CD4-positive, alpha-beta memory T cell (primary cell): ENCODE data around the gene NUDT6. TPM values are rescaled to one million over a fixed set of nuclear protein-coding genes. Genes with fewer than 3 reads are reported as not detected.
"Not testable (repeated sequence)": the region's sequence is repeated elsewhere in the genome, so short reads cannot be mapped to it uniquely, and the experiment has no call there.

ENCODE experiments used
- CTCF ChIA-PET: fragments of 350-600 bp; sonication (Branson Sonifier 250); formaldehyde crosslinking; loops from one replicate; lab custom pipeline; 2021; ENCODE audit warnings: inconsistent platforms; ENCODE audit not compliant: partially characterized antibody; lab: Charles Lee
- POLR2A ChIA-PET: fragments of 350-600 bp; sonication (Branson Sonifier 250); formaldehyde crosslinking; loops from one replicate; lab custom pipeline; 2021; ENCODE audit not compliant: partially characterized antibody; lab: Charles Lee
- DNase-seq, 5 donors: peaks; one replicate each; pipeline versions ENCODE4 v3.0.0 to v3.0.0-alpha.2; 2020 to 2022; ENCODE audit warnings: mixed read lengths in 1 of 5
- H3K27ac ChIP-seq: one replicate; pipeline ENCODE4 v1.7.0; 2013; ENCODE audit warnings: low read depth, low read length
- H3K27me3 ChIP-seq: 2 replicates; pipeline ENCODE4 v1.7.0; 2013; ENCODE audit warnings: mild to moderate bottlenecking, low read length, moderate library complexity; ENCODE audit not compliant: insufficient read depth
- H3K36me3 ChIP-seq: 2 replicates; pipeline ENCODE4 v1.7.0; 2013; ENCODE audit warnings: mild to moderate bottlenecking, low read length, moderate library complexity; ENCODE audit not compliant: insufficient read depth
- H3K4me1 ChIP-seq: 2 replicates; pipeline ENCODE4 v1.7.0; 2013; ENCODE audit warnings: mild to moderate bottlenecking, low read length, moderate library complexity; ENCODE audit not compliant: insufficient read depth
- H3K4me3 ChIP-seq, 2 donors: one replicate each; pipeline ENCODE4 v1.7.0; 2013; ENCODE audit warnings: low read length in 2 of 2, mild to moderate bottlenecking in 1 of 2
- H3K9me3 ChIP-seq, 2 donors: one replicate each; pipeline ENCODE4 v1.7.0; 2013; ENCODE audit warnings: low read length in 2 of 2, control low read depth in 1 of 2; ENCODE audit not compliant: control insufficient read depth in 1 of 2
- H3K27ac Mint-ChIP-seq, 7 donors: one replicate each; pipeline ENCODE4 v1.8.0; 2020 to 2021; ENCODE audit warnings: mixed read lengths in 7 of 7, mild to moderate bottlenecking in 6 of 7, inconsistent platforms in 3 of 7, moderate library complexity in 3 of 7
- H3K27me3 Mint-ChIP-seq, 2 donors: one replicate each; pipeline ENCODE4 v1.8.0; 2020 to 2021; ENCODE audit warnings: mixed read lengths in 2 of 2
- H3K36me3 Mint-ChIP-seq, 2 donors: one replicate each; pipeline ENCODE4 v1.8.0; 2020 to 2021; ENCODE audit warnings: mixed read lengths in 2 of 2, inconsistent platforms in 1 of 2, mild to moderate bottlenecking in 1 of 2
- H3K4me1 Mint-ChIP-seq, 4 donors: one replicate each; pipeline ENCODE4 v1.8.0; 2020 to 2021; ENCODE audit warnings: mixed read lengths in 4 of 4, mild to moderate bottlenecking in 1 of 4
- H3K4me3 Mint-ChIP-seq, 8 donors: one replicate each; pipeline ENCODE4 v1.8.0; 2020 to 2021; ENCODE audit warnings: mixed read lengths in 8 of 8, mild to moderate bottlenecking in 7 of 8, moderate library complexity in 6 of 8, inconsistent platforms in 3 of 8
- H3K9me3 Mint-ChIP-seq, 8 donors: one replicate each; pipeline ENCODE4 v1.8.0; 2020 to 2021; ENCODE audit warnings: mixed read lengths in 8 of 8, mild to moderate bottlenecking in 5 of 8, inconsistent platforms in 3 of 8, moderate library complexity in 1 of 8
- intact Hi-C: fragments of 100-400 bp; cut with micrococcal nuclease; formaldehyde crosslinking; loops from one replicate; pipeline ENCODE4 v1.15.1; 2023
- polyA plus RNA-seq, 2 donors: library from polyadenylated mRNA; unstranded; fragments of 300-500 nt; fragmentation: Illumina TruSeq; gene quantifications; one replicate each; pipeline ENCODE4 v1.2.3, GENCODE V29; 2021
- total RNA-seq, 2 experiments: library from RNA; stranded (reverse); gene quantifications; one replicate each; pipeline ENCODE4 v1.2.3, GENCODE V29; 2021

The NUDT6 gene
- total and polyA plus RNA-seq, 4 experiments from 2014 or later: 2.8 to 4.3 (median 3.6) TPM

DNA sequence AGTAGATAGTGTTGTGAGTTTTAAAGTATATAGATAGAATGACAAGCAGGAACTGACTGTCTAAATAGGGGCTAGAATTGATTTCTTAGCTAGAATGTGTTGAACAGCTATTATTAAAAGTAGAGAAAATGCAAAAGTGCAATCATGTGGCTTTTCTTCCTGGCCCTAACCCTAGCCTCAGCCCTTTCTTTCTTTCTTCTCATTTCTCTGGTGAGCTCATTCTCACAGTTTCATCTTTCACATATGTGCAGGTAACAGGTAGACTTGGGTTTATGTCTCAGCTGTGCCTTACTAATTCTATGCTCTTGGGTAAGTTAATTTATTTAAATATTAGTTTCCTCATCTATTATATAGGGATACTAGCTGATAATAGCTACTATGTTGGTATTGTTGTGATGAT, 70.8 kb downstream of the NUDT6 start:
- POLR2A ChIA-PET: no interaction called here
- no peak overlapping the region for H3K4me3 Mint-ChIP-seq

GRCh38 chr4:122849789-122850188, 72.6 kb downstream of the NUDT6 start:
- H3K27me3 ChIP-seq, H3K4me3 Mint-ChIP-seq, H3K4me1 ChIP-seq, intact Hi-C loops, H3K4me1 Mint-ChIP-seq, H3K27ac ChIP-seq, DNase-seq, H3K9me3 Mint-ChIP-seq, H3K4me3 ChIP-seq, H3K27ac Mint-ChIP-seq, H3K36me3 Mint-ChIP-seq, H3K9me3 ChIP-seq, H3K27me3 Mint-ChIP-seq, H3K36me3 ChIP-seq, POLR2A ChIA-PET, CTCF ChIA-PET: not testable (repeated sequence)

More for the DNA sequence above, 70.8 kb downstream of the NUDT6 start:
- H3K4me1 ChIP-seq: no peaks in the 10 kb centered on the region
- Mint-ChIP-seq H3K27me3 (peaks cover 0 to 7% of the 10 kb centered on the region in 2 donors), H3K4me1 (peaks cover 0 to 2% (median under 1%) of the 10 kb centered on the region in 4 donors), H3K36me3 (no peaks in the 10 kb centered on the region), H3K27ac (no peak overlapping the region), H3K9me3 (no peaks in the 10 kb centered on the region)
- H3K9me3 ChIP-seq: no peaks in the 10 kb centered on the region
- intact Hi-C loops: no loop called here
- H3K27ac ChIP-seq: no peak overlapping the region
- CTCF ChIA-PET: interaction anchor here (1.0 kb wide), 1 partner anchor 9 kb away, joined by 6 read pairs; no protein-coding TSS in a partner anchor
- H3K27me3 ChIP-seq: no peaks in the 10 kb centered on the region
- no peaks in the 10 kb centered on the region for H3K36me3 ChIP-seq
- no peak overlapping the region for H3K4me3 ChIP-seq
- no peak for DNase-seq

DNA sequence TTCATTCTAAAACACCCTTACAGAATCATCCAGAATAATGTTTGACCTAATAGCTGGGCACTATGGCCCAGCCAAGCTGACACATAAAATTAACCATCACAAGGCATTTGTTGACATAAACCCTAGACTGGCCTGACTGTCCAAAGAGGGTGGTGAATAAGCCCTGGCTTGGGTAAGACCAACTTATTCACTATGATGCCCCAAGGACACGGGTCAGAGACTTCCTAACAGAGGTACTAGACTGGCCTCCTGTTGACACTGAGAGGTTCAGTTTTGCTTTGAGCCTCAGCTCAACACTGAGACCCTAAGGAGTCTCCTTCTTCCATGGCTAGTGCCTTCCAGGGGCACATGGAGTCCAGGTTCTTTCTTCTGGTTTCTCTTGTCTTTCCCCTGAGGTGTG, 74.5 kb downstream of the NUDT6 start:
- ChIA-PET POLR2A (no interaction called here), CTCF (no interaction called here)
- H3K27me3 Mint-ChIP-seq: peaks cover 0 to 7% of the 10 kb centered on the region in 2 donors
- H3K36me3 ChIP-seq: no peaks in the 10 kb centered on the region
- no peak overlapping the region for H3K27ac ChIP-seq
- DNase-seq: no peak
- H3K4me3 Mint-ChIP-seq: no peak overlapping the region
- no peaks in the 10 kb centered on the region for H3K36me3 Mint-ChIP-seq
- H3K4me1 Mint-ChIP-seq: no peaks in the 10 kb centered on the region
- no peak overlapping the region for H3K27ac Mint-ChIP-seq
- H3K9me3 ChIP-seq: no peaks in the 10 kb centered on the region
- intact Hi-C loops: no loop called here
- H3K4me3 ChIP-seq: no peak overlapping the region
- peaks cover 0 to 2% (median 0%) of the 10 kb centered on the region in 8 donors for H3K9me3 Mint-ChIP-seq
- H3K27me3 ChIP-seq: no peaks in the 10 kb centered on the region
- H3K4me1 ChIP-seq: no peaks in the 10 kb centered on the region

GRCh38 chr4:122845760-122846159, 76.6 kb downstream of the NUDT6 start:
- POLR2A ChIA-PET: no interaction called here

DNA sequence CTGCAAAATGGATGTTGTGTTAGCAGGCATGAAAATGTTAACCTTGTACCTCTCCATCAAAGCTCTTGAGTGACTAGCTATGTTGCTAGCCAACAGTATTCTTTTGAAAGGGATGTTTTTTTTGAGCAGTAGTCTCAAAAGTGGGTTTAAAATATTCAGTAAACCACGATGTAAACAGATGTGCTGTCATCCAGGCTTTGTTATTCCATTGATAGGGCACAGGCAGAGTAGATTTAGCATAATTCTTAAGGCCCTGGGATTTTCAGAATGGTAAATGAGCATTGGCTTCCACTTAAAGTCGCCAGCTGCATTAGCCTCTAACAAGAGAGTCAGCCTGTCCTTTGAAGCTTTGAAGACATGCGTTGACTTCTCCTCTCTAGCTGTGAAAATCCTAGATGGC, 77.3 kb downstream of the NUDT6 start:
- H3K27me3 Mint-ChIP-seq: peaks cover 0 to 2% of the 10 kb centered on the region in 2 donors
- Histone ChIP-seq H3K4me3 (no peak overlapping the region), H3K4me1 (no peaks in the 10 kb centered on the region), H3K27ac (no peak overlapping the region), H3K36me3 (no peaks in the 10 kb centered on the region), H3K9me3 (no peaks in the 10 kb centered on the region), H3K27me3 (no peaks in the 10 kb centered on the region)
- ChIA-PET CTCF (interaction anchor here (1.5 kb wide), 1 partner anchor 11 kb away, joined by 4 read pairs; no protein-coding TSS in a partner anchor), POLR2A (no interaction called here)
- peaks cover 0 to 2% (median 0%) of the 10 kb centered on the region in 8 donors for H3K9me3 Mint-ChIP-seq
- no peak overlapping the region for H3K27ac Mint-ChIP-seq
- H3K36me3 Mint-ChIP-seq: no peaks in the 10 kb centered on the region
- no peak overlapping the region for H3K4me3 Mint-ChIP-seq
- intact Hi-C loops: no loop called here
- DNase-seq: no peak
- H3K4me1 Mint-ChIP-seq: no peaks in the 10 kb centered on the region

More at GRCh38 chr4:122845760-122846159, 76.6 kb downstream of the NUDT6 start:
- H3K9me3 ChIP-seq: no peaks in the 10 kb centered on the region
- H3K27me3 Mint-ChIP-seq: peaks cover 0 to 5% of the 10 kb centered on the region in 2 donors
- no peaks in the 10 kb centered on the region for H3K27me3 ChIP-seq
- peaks cover 0 to 2% (median 0%) of the 10 kb centered on the region in 8 donors for H3K9me3 Mint-ChIP-seq
- H3K36me3 ChIP-seq: no peaks in the 10 kb centered on the region
- H3K27ac Mint-ChIP-seq: no peak overlapping the region
- no peak overlapping the region for H3K27ac ChIP-seq
- intact Hi-C loops: no loop called here
- H3K4me3 Mint-ChIP-seq: no peak overlapping the region
- H3K4me1 Mint-ChIP-seq: no peaks in the 10 kb centered on the region
- DNase-seq: no peak
- CTCF ChIA-PET: no interaction called here
- H3K4me1 ChIP-seq: no peaks in the 10 kb centered on the region
- no peak overlapping the region for H3K4me3 ChIP-seq
- no peaks in the 10 kb centered on the region for H3K36me3 Mint-ChIP-seq

- CTCF ChIA-PET: interaction anchor here (1.5 kb wide), 1 partner anchor 10 kb away, joined by 4 read pairs; no protein-coding TSS in a partner anchor
- DNase-seq, H3K4me3 ChIP-seq, POLR2A ChIA-PET, H3K9me3 ChIP-seq, H3K27me3 Mint-ChIP-seq, H3K36me3 ChIP-seq, H3K4me3 Mint-ChIP-seq, H3K27ac Mint-ChIP-seq, intact Hi-C loops, H3K4me1 ChIP-seq, H3K9me3 Mint-ChIP-seq, H3K36me3 Mint-ChIP-seq, H3K4me1 Mint-ChIP-seq, H3K27me3 ChIP-seq, H3K27ac ChIP-seq: not testable (repeated sequence)
These were observed 78.0 kb downstream of the NUDT6 start for GRCh38 chr4:122844391-122844790.

- no peak overlapping the region for H3K4me3 Mint-ChIP-seq
- peaks cover 0 to 5% of the 10 kb centered on the region in 2 donors for H3K27me3 Mint-ChIP-seq
- no peaks in the 10 kb centered on the region for H3K4me1 Mint-ChIP-seq
- no peak overlapping the region for H3K27ac Mint-ChIP-seq
- DNase-seq: no peak
- Histone ChIP-seq H3K4me1 (no peaks in the 10 kb centered on the region), H3K27ac (no peak overlapping the region), H3K9me3 (no peaks in the 10 kb centered on the region), H3K36me3 (no peaks in the 10 kb centered on the region), H3K27me3 (no peaks in the 10 kb centered on the region), H3K4me3 (no peak overlapping the region)
- POLR2A ChIA-PET: no interaction called here
- CTCF ChIA-PET: no interaction called here
- peaks cover 0 to 2% (median 0%) of the 10 kb centered on the region in 8 donors for H3K9me3 Mint-ChIP-seq
- H3K36me3 Mint-ChIP-seq: no peaks in the 10 kb centered on the region
- intact Hi-C loops: no loop called here
These were observed 79.3 kb downstream of the NUDT6 start for GRCh38 chr4:122842984-122843531.
